Measurements from ENCODE around the gene FXYD7. TPM values are rescaled to one million over a fixed set of nuclear protein-coding genes. Genes with fewer than 3 reads are reported as not detected.

The FXYD7 gene
- total and polyA plus RNA-seq, 2 donors from 2014 or later, result 0.94 TPM; not detected in 1

- DNase-seq, result no peak
- FAIRE-seq, result no peak
- intact Hi-C loops (cut with DNase I), result no loop called here
- TF ChIP-seq, protein P1, sequence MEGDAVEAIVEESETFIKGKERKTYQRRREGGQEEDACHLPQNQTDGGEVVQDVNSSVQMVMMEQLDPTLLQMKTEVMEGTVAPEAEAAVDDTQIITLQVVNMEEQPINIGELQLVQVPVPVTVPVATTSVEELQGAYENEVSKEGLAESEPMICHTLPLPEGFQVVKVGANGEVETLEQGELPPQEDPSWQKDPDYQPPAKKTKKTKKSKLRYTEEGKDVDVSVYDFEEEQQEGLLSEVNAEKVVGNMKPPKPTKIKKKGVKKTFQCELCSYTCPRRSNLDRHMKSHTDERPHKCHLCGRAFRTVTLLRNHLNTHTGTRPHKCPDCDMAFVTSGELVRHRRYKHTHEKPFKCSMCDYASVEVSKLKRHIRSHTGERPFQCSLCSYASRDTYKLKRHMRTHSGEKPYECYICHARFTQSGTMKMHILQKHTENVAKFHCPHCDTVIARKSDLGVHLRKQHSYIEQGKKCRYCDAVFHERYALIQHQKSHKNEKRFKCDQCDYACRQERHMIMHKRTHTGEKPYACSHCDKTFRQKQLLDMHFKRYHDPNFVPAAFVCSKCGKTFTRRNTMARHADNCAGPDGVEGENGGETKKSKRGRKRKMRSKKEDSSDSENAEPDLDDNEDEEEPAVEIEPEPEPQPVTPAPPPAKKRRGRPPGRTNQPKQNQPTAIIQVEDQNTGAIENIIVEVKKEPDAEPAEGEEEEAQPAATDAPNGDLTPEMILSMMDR (IDR thresholded peaks at IDR 0.05; ENCODE audit: borderline replicate concordance, extremely low read depth, insufficient read depth), result no peak
- H3K9ac ChIP-seq (ENCODE audit: low read length in 3 of 3), result no peak overlapping the region
- H3K9me3 ChIP-seq (ENCODE audit: control insufficient read depth in 2 of 3, insufficient read depth in 1 of 3, low read length in 3 of 3), result peaks cover 0 to 23% (median 0%) of the 10 kb centered on the region in 3 donors
- H3K4me1 ChIP-seq (ENCODE audit: control insufficient read depth in 2 of 3, insufficient read depth in 2 of 3, low read depth in 1 of 3, low read length in 3 of 3), result no peaks in the 10 kb centered on the region
- H3K4me3 ChIP-seq (ENCODE audit: low read length in 3 of 3), result no peak overlapping the region
- H3K36me3 ChIP-seq (ENCODE audit: control insufficient read depth in 2 of 3, insufficient read depth in 3 of 3, low read length in 3 of 3), result no peaks in the 10 kb centered on the region
- H3K27me3 ChIP-seq (ENCODE audit: control insufficient read depth, insufficient read depth, low read length), result no peaks in the 10 kb centered on the region
- H3K27ac ChIP-seq (ENCODE audit: low read depth in 2 of 2, low read length in 2 of 2), result no peak overlapping the region
Measured at GRCh38 chr19:35167251-35168119, 24.4 kb downstream of the FXYD7 start.

DNA sequence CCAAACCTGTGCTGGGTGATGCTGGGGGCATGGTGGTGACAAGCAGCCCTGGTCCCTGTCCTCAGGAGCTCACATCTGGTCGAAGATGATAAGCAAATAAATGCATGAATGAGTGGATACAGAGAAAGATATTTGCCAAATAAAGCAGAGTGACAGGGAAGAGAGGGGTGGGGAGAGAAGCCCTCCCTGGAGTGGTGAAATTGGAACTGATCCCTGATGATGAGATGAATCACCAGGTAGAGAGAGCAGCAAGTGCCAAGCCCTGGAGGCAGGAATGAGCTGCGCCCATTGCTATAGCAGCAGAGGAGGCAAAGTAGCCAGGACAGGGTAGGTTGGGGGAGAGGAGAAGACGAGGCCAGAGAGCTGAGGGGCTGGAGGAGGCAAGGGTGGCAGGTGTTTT lies 25.1 kb downstream of the FXYD7 start:
- intact Hi-C loops (cut with DNase I), result no loop called here
- Histone ChIP-seq H3K36me3 (ENCODE audit: control insufficient read depth in 2 of 3, insufficient read depth in 3 of 3, low read length in 3 of 3) (no peaks in the 10 kb centered on the region), H3K9ac (ENCODE audit: low read length in 3 of 3) (no peak overlapping the region), H3K4me1 (ENCODE audit: control insufficient read depth in 2 of 3, insufficient read depth in 2 of 3, low read depth in 1 of 3, low read length in 3 of 3) (no peaks in the 10 kb centered on the region), H3K4me3 (ENCODE audit: low read length in 3 of 3) (no peak overlapping the region), H3K9me3 (ENCODE audit: control insufficient read depth in 2 of 3, insufficient read depth in 1 of 3, low read length in 3 of 3) (peaks cover 0 to 23% (median 0%) of the 10 kb centered on the region in 3 donors), H3K27ac (ENCODE audit: low read depth in 2 of 2, low read length in 2 of 2) (no peak overlapping the region), H3K27me3 (ENCODE audit: control insufficient read depth, insufficient read depth, low read length) (no peaks in the 10 kb centered on the region)
- FAIRE-seq (no peak), DNase-seq (no peak)
- TF ChIP-seq, protein P1 (IDR thresholded peaks at IDR 0.05; ENCODE audit: borderline replicate concordance, extremely low read depth, insufficient read depth), result no peak

DNA sequence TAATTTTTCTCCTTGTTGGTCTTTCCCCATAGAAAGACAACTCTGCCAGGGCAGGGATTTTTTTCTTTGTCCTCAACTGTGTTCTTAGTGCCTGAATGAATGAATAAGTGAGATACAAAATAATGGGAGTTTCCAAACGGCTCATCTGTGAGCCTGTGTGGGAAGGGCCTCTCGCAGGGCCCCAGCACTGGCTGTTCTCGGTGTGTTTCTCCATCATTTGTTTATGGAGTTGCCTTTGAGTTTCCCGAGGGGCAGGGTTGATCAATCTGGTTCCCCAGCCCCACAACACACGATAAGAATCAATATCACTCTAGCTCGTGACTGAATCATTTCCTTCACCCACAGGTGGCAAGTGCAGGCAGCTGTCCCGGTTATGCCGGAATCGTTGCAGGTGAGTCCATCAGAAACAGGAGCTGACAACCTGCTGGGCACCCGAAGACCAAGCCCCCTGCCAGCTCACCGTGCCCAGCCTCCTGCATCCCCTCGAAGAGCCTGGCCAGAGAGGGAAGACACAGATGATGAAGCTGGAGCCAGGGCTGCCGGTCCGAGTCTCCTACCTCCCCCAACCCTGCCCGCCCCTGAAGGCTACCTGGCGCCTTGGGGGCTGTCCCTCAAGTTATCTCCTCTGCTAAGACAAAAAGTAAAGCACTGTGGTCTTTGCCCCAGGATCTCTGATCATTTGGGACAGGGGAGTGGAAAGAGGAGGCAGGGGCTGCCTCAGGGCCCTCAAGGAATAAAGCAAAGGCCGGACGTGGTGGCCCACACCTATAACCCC lies 26.4 kb downstream of the FXYD7 start:
- no peaks in the 10 kb centered on the region for H3K36me3 ChIP-seq (ENCODE audit: control insufficient read depth in 2 of 3, insufficient read depth in 3 of 3, low read length in 3 of 3)
- TF ChIP-seq, protein P1 (IDR thresholded peaks at IDR 0.05; ENCODE audit: borderline replicate concordance, extremely low read depth, insufficient read depth), result no peak
- no peak overlapping the region for H3K27ac ChIP-seq (ENCODE audit: low read depth in 2 of 2, low read length in 2 of 2)
- DNase-seq (no peak), FAIRE-seq (no peak)
- peaks cover 0 to 16% (median 0%) of the 10 kb centered on the region in 3 donors for H3K9me3 ChIP-seq (ENCODE audit: control insufficient read depth in 2 of 3, insufficient read depth in 1 of 3, low read length in 3 of 3)
- no peak overlapping the region for H3K4me3 ChIP-seq (ENCODE audit: low read length in 3 of 3)
- no peaks in the 10 kb centered on the region for H3K4me1 ChIP-seq (ENCODE audit: control insufficient read depth in 2 of 3, insufficient read depth in 2 of 3, low read depth in 1 of 3, low read length in 3 of 3)
- no peak overlapping the region for H3K9ac ChIP-seq (ENCODE audit: low read length in 3 of 3)
- no peaks in the 10 kb centered on the region for H3K27me3 ChIP-seq (ENCODE audit: control insufficient read depth, insufficient read depth, low read length)
- intact Hi-C loops (cut with DNase I), result no loop called here

Measured in kidney (tissue), 14 donors.